RWPE1 (cell line): ENCODE results near the gene KCNK13.

Experiments
- CTCF ChIA-PET: fragments of 350-600 bp; sonication (Branson Sonifier 250); formaldehyde crosslinking; extraction: SDS; loops from one replicate; lab custom pipeline; 2021; lab: Yijun Ruan, JAX
- POLR2A ChIA-PET: fragments of 400-600 bp; formaldehyde crosslinking; extraction: SDS; loops from one replicate; lab custom pipeline; 2020; ENCODE audit warnings: antibody characterized with exemption; ENCODE audit not compliant: low non-redundant PET; lab: Yijun Ruan, JAX
- DNase-seq: peaks from one replicate; pipeline ENCODE4 v3.0.0; 2012; ENCODE audit warnings: low spot score
- H3K27ac ChIP-seq: fragments of 450-650 bp; 2 replicates; pipeline ENCODE4 v1.5.1; 2017
- TF ChIP-seq, protein P1 (sequence below): fragments of 450-650 bp; conservative IDR thresholded peaks from 2 replicates; pipeline ENCODE4 v1.5.1; 2017; ENCODE audit warnings: low read depth, mild to moderate bottlenecking

KCNK13 gene

GRCh38 chr14:90060312-90060964, 1.4 kb upstream of the KCNK13 start:
- ChIA-PET CTCF (interaction anchor here (0.6 kb wide), 3 partner anchors 17 to 1677 kb away, joined by 4 to 6 read pairs (median 4); no protein-coding TSS in a partner anchor), POLR2A (no interaction called here)
- TF ChIP-seq, protein P1, sequence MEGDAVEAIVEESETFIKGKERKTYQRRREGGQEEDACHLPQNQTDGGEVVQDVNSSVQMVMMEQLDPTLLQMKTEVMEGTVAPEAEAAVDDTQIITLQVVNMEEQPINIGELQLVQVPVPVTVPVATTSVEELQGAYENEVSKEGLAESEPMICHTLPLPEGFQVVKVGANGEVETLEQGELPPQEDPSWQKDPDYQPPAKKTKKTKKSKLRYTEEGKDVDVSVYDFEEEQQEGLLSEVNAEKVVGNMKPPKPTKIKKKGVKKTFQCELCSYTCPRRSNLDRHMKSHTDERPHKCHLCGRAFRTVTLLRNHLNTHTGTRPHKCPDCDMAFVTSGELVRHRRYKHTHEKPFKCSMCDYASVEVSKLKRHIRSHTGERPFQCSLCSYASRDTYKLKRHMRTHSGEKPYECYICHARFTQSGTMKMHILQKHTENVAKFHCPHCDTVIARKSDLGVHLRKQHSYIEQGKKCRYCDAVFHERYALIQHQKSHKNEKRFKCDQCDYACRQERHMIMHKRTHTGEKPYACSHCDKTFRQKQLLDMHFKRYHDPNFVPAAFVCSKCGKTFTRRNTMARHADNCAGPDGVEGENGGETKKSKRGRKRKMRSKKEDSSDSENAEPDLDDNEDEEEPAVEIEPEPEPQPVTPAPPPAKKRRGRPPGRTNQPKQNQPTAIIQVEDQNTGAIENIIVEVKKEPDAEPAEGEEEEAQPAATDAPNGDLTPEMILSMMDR: peak; percentile 52
- DNase-seq: peak; percentile 65
- no peak overlapping the region for H3K27ac ChIP-seq

DNA sequence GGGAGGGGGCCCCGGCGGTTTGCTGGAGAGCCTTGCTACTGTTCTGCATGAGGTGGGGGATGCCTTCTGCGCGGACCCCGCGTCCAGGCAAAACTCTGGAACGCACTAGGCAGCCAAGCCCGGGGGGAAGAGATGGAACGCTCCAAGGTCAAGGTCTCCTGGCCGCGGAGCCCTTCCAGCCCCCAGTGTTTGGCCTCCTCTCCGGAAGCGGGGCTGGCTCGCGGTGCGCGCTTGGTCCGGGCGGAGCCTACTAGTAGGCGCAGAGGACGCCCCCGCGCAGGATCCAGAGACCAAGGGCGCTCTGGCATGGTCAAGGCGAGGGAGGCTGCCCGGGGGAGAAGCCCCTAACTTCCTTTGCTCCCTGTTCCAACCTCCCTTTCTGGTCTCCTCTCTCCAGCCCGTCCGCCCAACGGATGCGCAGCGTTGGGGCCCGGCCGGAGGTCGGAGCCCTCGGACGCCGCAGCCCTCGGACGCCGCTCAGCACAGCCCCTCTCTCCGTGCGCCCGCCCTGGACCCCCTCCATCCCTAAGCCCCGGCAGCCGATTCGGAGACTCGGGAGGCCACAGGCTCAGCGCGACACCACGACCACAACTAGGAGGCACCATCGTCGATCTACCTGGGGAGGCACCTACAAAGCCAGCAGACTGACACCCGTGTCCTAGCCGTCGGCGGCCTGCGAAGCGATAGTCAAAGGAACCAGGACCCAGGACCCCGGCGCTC, 669 bp upstream of the KCNK13 start:
- H3K27ac ChIP-seq: no peak overlapping the region
- no peak for DNase-seq
- ChIA-PET CTCF (interaction anchor here (0.6 to 0.7 kb wide), 2 partner anchors 16 to 151 kb away, joined by 3 to 4 read pairs; no protein-coding TSS in a partner anchor), POLR2A (no interaction called here)
- TF ChIP-seq, protein P1: no peak

DNA sequence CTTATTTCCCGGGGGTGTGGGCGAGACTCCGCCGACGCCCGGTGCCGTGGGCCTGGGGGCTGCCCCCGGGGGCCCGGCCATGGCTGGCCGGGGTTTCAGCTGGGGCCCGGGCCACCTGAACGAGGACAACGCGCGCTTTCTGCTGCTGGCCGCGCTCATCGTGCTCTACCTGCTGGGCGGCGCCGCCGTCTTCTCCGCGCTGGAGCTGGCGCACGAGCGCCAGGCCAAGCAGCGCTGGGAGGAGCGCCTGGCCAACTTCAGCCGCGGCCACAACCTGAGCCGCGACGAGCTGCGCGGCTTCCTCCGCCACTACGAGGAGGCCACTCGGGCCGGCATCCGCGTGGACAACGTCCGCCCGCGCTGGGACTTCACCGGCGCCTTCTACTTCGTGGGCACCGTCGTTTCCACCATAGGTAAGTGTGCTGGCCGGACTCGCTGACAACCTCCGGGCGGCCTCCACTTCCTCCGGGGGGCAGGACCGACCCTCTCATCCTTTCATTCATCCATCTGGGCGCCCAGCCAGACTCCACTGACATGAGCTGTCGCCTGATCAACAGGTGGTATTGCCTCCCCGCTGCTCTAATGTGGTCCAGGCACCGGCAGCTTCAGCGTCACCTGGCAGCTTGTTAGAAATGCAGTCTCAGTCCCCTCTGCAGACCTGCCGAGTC, 467 bp downstream of the KCNK13 start:
- TF ChIP-seq, protein P1: no peak
- peak; percentile 11 for DNase-seq
- ChIA-PET CTCF (interaction anchor here (0.6 to 1.1 kb wide), 3 partner anchors 12 to 153 kb away, joined by 3 read pairs; no protein-coding TSS in a partner anchor), POLR2A (no interaction called here)
- no peak overlapping the region for H3K27ac ChIP-seq

- POLR2A ChIA-PET: no interaction called here
- TF ChIP-seq, protein P1: no peak
- DNase-seq: no peak
- CTCF ChIA-PET: interaction anchor here (1.1 kb wide), 1 partner anchor 23 kb away, joined by 3 read pairs; no protein-coding TSS in a partner anchor
- no peak overlapping the region for H3K27ac ChIP-seq
These were observed 1.2 kb downstream of the KCNK13 start for GRCh38 chr14:90062822-90063539.

GRCh38 chr14:90072350-90072749, 10.6 kb downstream of the KCNK13 start:
- DNase-seq: no peak
- CTCF ChIA-PET: no interaction called here
- TF ChIP-seq, protein P1: no peak
- POLR2A ChIA-PET: no interaction called here
- H3K27ac ChIP-seq: no peak overlapping the region

- ChIA-PET CTCF (no interaction called here), POLR2A (no interaction called here)
- TF ChIP-seq, protein P1: no peak
- no peak overlapping the region for H3K27ac ChIP-seq
- no peak for DNase-seq
These were observed 17.8 kb downstream of the KCNK13 start for GRCh38 chr14:90079576-90079975.
